Activated CD8-positive, alpha-beta T cell treated with anti-CD3 and anti-CD28 coated beads for 36 hours (primary cell): ENCODE data around the gene RBM5. TPM values are rescaled to one million over a fixed set of nuclear protein-coding genes. Genes with fewer than 3 reads are reported as not detected.

ENCODE experiments used
- ATAC-seq: fragments of 200-7000 bp; cut with Tn5 transposase; one replicate; pipeline ENCODE4 v1.10.0; 2021; ENCODE audit warnings: mild to moderate bottlenecking, moderate library complexity
- CTCF ChIA-PET: fragments of 350-600 bp; sonication (Branson Sonifier 250); formaldehyde crosslinking; loops from one replicate; lab custom pipeline; 2021; ENCODE audit warnings: antibody characterized with exemption; lab: Charles Lee
- POLR2A ChIA-PET: fragments of 350-600 bp; sonication (Branson Sonifier 250); formaldehyde crosslinking; loops from one replicate; lab custom pipeline; 2021; ENCODE audit warnings: antibody characterized with exemption; lab: Charles Lee
- DNase-seq: peaks from one replicate; pipeline ENCODE4 v3.0.0-alpha.2; 2020
- H3K27ac Mint-ChIP-seq: one replicate; pipeline ENCODE4 v1.8.0; 2021; ENCODE audit warnings: mild to moderate bottlenecking, mixed read lengths
- H3K27me3 Mint-ChIP-seq: one replicate; pipeline ENCODE4 v1.8.0; 2021; ENCODE audit warnings: mixed read lengths
- H3K36me3 Mint-ChIP-seq: one replicate; pipeline ENCODE4 v1.8.0; 2021; ENCODE audit warnings: low read depth, mixed read lengths
- H3K4me1 Mint-ChIP-seq: one replicate; pipeline ENCODE4 v1.8.0; 2021; ENCODE audit warnings: low read depth, mixed read lengths
- H3K4me3 Mint-ChIP-seq: one replicate; pipeline ENCODE4 v1.8.0; 2021; ENCODE audit warnings: mild to moderate bottlenecking, moderate library complexity, mixed read lengths
- H3K9me3 Mint-ChIP-seq: one replicate; pipeline ENCODE4 v1.8.0; 2021; ENCODE audit warnings: mixed read lengths
- CTCF ChIP-seq: fragments of 200-600 bp; IDR thresholded peaks from one replicate; pipeline ENCODE4 v1.8.0; 2022; ENCODE audit warnings: antibody characterized with exemption, mild to moderate bottlenecking
- intact Hi-C: fragments of 100-400 bp; cut with micrococcal nuclease; formaldehyde crosslinking; loops from one replicate; pipeline ENCODE4 v1.10.0; 2022
- total RNA-seq, 2 experiments: library from RNA; stranded (reverse); gene quantifications; one replicate each; pipeline ENCODE4 v1.2.3, GENCODE V29; 2021

The RBM5 gene
- total RNA-seq, 2 experiments from 2014 or later, result 103 to 106 TPM

GRCh38 chr3:50127251-50127691, 38.6 kb downstream of the RBM5 start:
- DNase-seq (no peak), ATAC-seq (no peak)
- Mint-ChIP-seq H3K27me3 (no peaks in the 10 kb centered on the region), H3K4me1 (no peaks in the 10 kb centered on the region), H3K4me3 (no peak overlapping the region), H3K27ac (no peak overlapping the region), H3K9me3 (no peaks in the 10 kb centered on the region), H3K36me3 (no peaks in the 10 kb centered on the region)
- CTCF ChIA-PET, result interaction anchor here (0.7 kb wide), 1 partner anchor 65 kb away, joined by 3 read pairs; no protein-coding TSS in a partner anchor
- POLR2A ChIA-PET, result interaction anchor here (0.5 kb wide), 1 partner anchor 793 kb away, joined by 3 read pairs; no protein-coding TSS in a partner anchor
- intact Hi-C loops, result no loop called here
- no peak for TF ChIP-seq CTCF

DNA sequence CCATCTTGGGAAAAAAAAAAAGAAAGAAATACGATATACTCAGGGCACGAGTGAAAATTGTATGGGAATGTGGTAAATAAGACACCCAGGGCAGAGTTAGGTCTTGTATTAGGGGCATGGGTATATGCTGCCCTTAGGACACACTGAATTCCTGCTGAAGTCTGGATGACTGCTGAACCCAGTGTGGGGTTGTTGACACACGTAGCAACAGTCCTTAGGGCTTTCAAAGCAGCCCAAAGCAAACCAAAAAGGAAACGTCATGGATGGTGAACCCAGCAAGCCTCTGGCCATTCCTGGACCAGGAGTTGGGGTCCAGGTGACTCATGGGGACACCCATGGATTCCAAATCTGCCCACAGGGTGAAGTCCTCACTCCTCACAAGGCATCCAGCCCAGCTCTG, 39.3 kb downstream of the RBM5 start:
- Mint-ChIP-seq H3K9me3 (no peaks in the 10 kb centered on the region), H3K4me3 (no peak overlapping the region), H3K36me3 (no peaks in the 10 kb centered on the region), H3K27ac (no peak overlapping the region), H3K27me3 (no peaks in the 10 kb centered on the region), H3K4me1 (no peaks in the 10 kb centered on the region)
- TF ChIP-seq CTCF, result no peak
- POLR2A ChIA-PET, result interaction anchor here (0.5 kb wide), 1 partner anchor 794 kb away, joined by 3 read pairs; no protein-coding TSS in a partner anchor
- ATAC-seq, result no peak
- no peak for DNase-seq
- intact Hi-C loops, result no loop called here
- CTCF ChIA-PET, result no interaction called here

- POLR2A ChIA-PET, result no interaction called here
- no peak overlapping the region for H3K4me3 Mint-ChIP-seq
- intact Hi-C loops, result no loop called here
These were observed 41.7 kb downstream of the RBM5 start for GRCh38 chr3:50130436-50130835.

DNA sequence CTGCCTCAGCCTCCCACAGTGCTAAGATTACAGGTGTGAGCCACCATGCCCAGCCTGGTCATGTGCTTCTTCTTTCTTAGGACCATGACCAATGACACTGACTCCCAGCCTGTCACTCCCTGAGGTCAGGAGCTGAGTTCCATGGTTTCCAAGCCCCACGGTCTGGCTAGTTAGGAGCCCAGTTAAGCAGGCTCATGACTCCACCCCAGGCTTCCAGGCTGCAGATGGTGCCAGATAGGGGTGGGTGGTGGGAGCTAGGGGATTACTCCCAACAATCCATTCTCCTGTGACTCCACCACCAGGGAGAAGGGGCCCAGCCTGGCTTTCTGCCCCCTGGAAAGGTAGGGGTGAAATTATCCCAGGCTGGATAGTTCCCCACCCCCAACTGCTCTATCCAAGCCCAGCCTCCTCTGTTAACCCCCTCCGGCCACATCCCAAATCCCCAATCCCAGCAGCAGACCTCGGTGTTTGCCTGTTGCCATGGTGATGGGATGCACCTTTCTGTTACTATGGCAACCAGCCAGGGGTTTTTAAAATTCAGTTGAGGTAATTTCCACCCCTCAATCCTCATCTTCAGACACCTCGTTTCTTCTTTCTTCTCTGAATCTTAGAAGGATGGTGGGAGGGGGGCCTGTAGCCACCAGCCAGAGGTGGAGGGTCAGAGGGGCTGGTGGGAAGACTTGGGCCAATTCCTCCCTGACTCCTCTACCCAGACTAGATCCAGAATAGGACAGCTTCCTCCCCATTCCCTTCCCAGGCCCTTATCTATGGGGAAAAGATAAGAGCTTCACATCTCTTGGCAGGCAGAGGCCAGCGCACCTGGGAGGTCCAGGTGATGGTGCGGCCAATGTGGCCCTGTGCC, 43.9 kb downstream of the RBM5 start:
- no peak overlapping the region for H3K27ac Mint-ChIP-seq
- DNase-seq (no peak), ATAC-seq (no peak)
- no peaks in the 10 kb centered on the region for H3K4me1 Mint-ChIP-seq
- H3K27me3 Mint-ChIP-seq, result no peaks in the 10 kb centered on the region
- no peak for TF ChIP-seq CTCF
- no peak overlapping the region for H3K4me3 Mint-ChIP-seq
- POLR2A ChIA-PET, result interaction anchor here (0.6 kb wide), 1 partner anchor 12 kb away, joined by 3 read pairs; no protein-coding TSS in a partner anchor
- H3K9me3 Mint-ChIP-seq, result no peaks in the 10 kb centered on the region
- intact Hi-C loops, result no loop called here
- no peaks in the 10 kb centered on the region for H3K36me3 Mint-ChIP-seq
- CTCF ChIA-PET, result no interaction called here

More at GRCh38 chr3:50130436-50130835, 41.7 kb downstream of the RBM5 start:
- CTCF ChIA-PET, result interaction anchor here (1.0 kb wide), 1 partner anchor 9 kb away, joined by 4 read pairs; no protein-coding TSS in a partner anchor
- H3K4me1 Mint-ChIP-seq, result no peaks in the 10 kb centered on the region
- no peak overlapping the region for H3K27ac Mint-ChIP-seq
- H3K36me3 Mint-ChIP-seq, result no peaks in the 10 kb centered on the region
- DNase-seq (no peak), ATAC-seq (no peak)
- no peaks in the 10 kb centered on the region for H3K27me3 Mint-ChIP-seq
- no peaks in the 10 kb centered on the region for H3K9me3 Mint-ChIP-seq
- TF ChIP-seq CTCF, result no peak

DNA sequence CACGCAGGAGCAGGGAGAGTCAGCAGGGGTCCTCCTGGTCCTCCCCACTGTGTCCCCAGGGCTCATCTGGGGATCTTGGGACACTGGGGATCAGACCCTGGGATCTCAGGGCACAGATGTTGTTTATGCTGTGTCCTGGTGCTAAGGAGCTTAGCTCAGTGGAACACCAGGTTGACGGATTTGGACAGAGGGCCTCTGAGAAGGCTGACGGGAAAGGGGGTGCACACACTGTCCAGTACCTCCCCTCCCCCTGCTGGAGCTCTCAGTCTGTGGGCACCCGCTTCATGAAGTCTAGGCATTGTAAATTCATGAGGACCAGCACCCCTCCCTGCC, 44.5 kb downstream of the RBM5 start:
- DNase-seq, result no peak
- intact Hi-C loops, result no loop called here
- H3K36me3 Mint-ChIP-seq, result no peaks in the 10 kb centered on the region
- ChIA-PET CTCF (no interaction called here), POLR2A (interaction anchor here (0.6 kb wide), 1 partner anchor 12 kb away, joined by 3 read pairs; no protein-coding TSS in a partner anchor)
- no peaks in the 10 kb centered on the region for H3K27me3 Mint-ChIP-seq
- H3K4me1 Mint-ChIP-seq, result peaks cover 2% of the 10 kb centered on the region
- TF ChIP-seq CTCF, result no peak
- ATAC-seq, result no peak
- H3K27ac Mint-ChIP-seq, result no peak overlapping the region
- no peaks in the 10 kb centered on the region for H3K9me3 Mint-ChIP-seq
- no peak overlapping the region for H3K4me3 Mint-ChIP-seq
